HG02870 (cell line): Measurements from ENCODE around the gene LCA5L.
"Not testable (repeated sequence)": the region's sequence is repeated elsewhere in the genome, so short reads cannot be mapped to it uniquely, and the experiment has no call there.

Experiments
- ATAC-seq: cut with Tn5 transposase; IDR thresholded peaks from one replicate; pipeline ENCODE4 v1.9.1; 2021; ENCODE audit warnings: mild to moderate bottlenecking, moderate library complexity; ENCODE audit not compliant: unreplicated experiment

The LCA5L gene

GRCh38 chr21:39388811-39389155, 56.8 kb downstream of the LCA5L start:
- ATAC-seq, result peak; percentile 11

- ATAC-seq, result peak; percentile 76
These were observed 57.4 kb downstream of the LCA5L start for GRCh38 chr21:39388038-39388810.

GRCh38 chr21:39387461-39388037, 58.0 kb downstream of the LCA5L start:
- ATAC-seq, result no peak

GRCh38 chr21:39386899-39387298, 58.7 kb downstream of the LCA5L start:
- ATAC-seq, result no peak

GRCh38 chr21:39386194-39386593, 59.4 kb downstream of the LCA5L start:
- no peak for ATAC-seq

GRCh38 chr21:39385299-39386145, 60.1 kb downstream of the LCA5L start:
- peak; percentile 31 for ATAC-seq

- no peak for ATAC-seq
These were observed 60.8 kb downstream of the LCA5L start for GRCh38 chr21:39384674-39385298.

GRCh38 chr21:39382096-39382495, 63.5 kb downstream of the LCA5L start:
- ATAC-seq, result not testable (repeated sequence)

GRCh38 chr21:39381009-39381408, 64.6 kb downstream of the LCA5L start:
- ATAC-seq, result no peak

GRCh38 chr21:39379986-39380891, 65.3 kb downstream of the LCA5L start:
- ATAC-seq, result peak; percentile 94

GRCh38 chr21:39377444-39378050, 68.0 kb downstream of the LCA5L start:
- ATAC-seq, result no peak

- ATAC-seq, result no peak
These were observed 70.1 kb downstream of the LCA5L start for GRCh38 chr21:39375446-39375845.

- no peak for ATAC-seq
These were observed 71.5 kb downstream of the LCA5L start for GRCh38 chr21:39374046-39374445.

GRCh38 chr21:39373634-39374033, 71.9 kb downstream of the LCA5L start:
- ATAC-seq, result no peak

- not testable (repeated sequence) for ATAC-seq
These were observed 75.7 kb downstream of the LCA5L start for GRCh38 chr21:39369896-39370288.

GRCh38 chr21:39367783-39368182, 77.8 kb downstream of the LCA5L start:
- no peak for ATAC-seq

GRCh38 chr21:39366563-39366962, 79.0 kb downstream of the LCA5L start:
- ATAC-seq, result no peak

GRCh38 chr21:39364949-39365348, 80.6 kb downstream of the LCA5L start:
- ATAC-seq, result no peak

- no peak for ATAC-seq
These were observed 81.7 kb downstream of the LCA5L start for GRCh38 chr21:39363607-39364555.
